GM12801 (cell line): ENCODE measurements around the gene LRBA.

Experiments
- TF ChIP-seq, protein P1 (sequence below): IDR thresholded peaks from one replicate; pipeline ENCODE4 v1.5.1; 2011; ENCODE audit warnings: control low read depth; ENCODE audit not compliant: insufficient read length; ENCODE audit errors: extremely low read depth

The LRBA gene

DNA sequence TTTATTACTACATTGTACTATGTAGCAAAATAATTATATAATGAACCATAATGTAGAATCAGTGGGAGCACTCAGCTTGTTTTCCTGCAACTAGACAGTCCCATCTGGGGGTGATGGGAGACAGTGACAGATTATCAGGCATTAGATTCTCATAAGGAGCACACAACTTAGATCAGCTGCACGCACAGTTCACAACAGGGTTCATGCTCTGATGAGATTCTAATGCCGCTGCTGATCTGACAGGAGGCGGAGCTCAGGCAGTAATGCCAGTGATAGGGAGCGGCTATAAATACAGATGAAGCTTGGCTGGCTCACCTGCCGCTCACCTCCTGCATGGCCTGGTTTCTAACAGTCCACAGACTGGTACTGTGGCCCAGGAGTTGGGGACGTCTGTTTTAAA lies 233.9 kb downstream of the LRBA start:
- TF ChIP-seq, protein P1, sequence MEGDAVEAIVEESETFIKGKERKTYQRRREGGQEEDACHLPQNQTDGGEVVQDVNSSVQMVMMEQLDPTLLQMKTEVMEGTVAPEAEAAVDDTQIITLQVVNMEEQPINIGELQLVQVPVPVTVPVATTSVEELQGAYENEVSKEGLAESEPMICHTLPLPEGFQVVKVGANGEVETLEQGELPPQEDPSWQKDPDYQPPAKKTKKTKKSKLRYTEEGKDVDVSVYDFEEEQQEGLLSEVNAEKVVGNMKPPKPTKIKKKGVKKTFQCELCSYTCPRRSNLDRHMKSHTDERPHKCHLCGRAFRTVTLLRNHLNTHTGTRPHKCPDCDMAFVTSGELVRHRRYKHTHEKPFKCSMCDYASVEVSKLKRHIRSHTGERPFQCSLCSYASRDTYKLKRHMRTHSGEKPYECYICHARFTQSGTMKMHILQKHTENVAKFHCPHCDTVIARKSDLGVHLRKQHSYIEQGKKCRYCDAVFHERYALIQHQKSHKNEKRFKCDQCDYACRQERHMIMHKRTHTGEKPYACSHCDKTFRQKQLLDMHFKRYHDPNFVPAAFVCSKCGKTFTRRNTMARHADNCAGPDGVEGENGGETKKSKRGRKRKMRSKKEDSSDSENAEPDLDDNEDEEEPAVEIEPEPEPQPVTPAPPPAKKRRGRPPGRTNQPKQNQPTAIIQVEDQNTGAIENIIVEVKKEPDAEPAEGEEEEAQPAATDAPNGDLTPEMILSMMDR, result no peak

GRCh38 chr4:150779707-150780106 lies 235.4 kb downstream of the LRBA start:
- TF ChIP-seq, protein P1, result no peak

DNA sequence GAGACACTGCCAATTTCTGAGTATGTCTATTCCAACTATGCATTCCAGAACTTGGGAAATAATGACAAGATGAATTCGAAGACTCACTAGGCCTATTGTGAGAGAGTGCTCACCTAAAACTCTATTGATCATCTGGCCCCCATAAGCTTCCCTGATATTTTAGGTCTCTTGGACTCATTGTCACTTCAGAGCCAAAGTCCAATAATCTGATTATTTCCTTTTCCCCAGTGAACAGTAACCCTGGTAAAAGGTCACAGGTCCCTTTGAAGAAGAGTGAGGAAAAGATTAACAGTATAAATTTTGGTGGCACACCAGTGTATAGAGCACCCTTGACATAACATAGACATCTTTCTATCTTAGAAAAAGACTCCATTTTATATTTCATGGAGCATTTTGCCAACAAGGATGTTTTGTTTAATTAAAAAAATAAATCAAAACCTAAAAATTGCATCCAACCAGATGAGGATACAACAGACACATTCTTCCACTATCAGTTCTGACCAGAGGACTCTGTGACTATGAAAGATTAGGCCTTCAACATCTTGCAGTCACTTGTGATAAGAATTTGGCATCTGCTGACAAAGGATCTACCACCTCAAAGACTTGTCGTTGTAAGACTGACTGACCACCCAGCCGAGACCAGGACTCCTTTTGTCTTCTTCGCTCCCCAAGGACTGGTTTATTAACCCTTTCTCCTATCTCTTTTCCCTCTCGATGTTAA lies 241.2 kb downstream of the LRBA start:
- TF ChIP-seq, protein P1, result no peak

- TF ChIP-seq, protein P1, result no peak
Observed at GRCh38 chr4:150773032-150773431, 242.1 kb downstream of the LRBA start.

DNA sequence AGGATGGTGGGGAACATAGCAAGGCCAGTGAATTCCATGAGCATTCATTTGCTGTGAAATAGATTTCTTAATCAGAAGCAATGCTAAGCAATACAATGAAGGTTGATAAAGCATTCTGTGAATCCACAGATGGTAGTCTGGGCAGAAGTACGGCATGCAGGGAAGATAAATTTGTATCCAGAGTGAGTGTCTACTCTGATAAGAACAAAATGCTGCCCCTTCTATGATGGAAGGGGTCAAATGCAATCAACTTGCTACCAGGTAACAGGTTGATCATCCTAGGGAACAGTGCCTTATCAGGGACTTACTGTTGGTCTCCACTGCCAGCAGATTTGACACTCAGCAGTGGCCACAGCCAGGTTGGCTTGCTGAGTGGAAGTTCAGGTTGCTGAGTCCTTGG lies 243.7 kb downstream of the LRBA start:
- TF ChIP-seq, protein P1, result no peak

DNA sequence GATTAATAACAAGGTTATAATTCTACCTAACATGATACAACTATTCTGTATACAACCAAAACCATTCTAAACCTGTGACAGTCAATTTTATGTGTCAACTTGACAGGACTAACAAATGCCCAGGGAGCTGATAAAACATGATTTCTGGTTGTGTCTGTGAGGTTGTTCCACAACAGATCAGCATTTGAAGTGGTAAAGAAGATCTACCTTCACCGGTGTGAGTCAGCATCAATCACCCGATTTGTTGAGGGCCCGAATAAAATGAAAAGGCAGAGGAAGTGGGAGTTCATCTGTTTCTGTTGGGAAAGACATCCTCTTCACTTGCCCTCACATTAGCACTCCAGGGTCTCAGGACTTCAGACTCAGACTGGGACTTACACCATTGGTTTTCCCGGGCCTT lies 245.2 kb downstream of the LRBA start:
- TF ChIP-seq, protein P1, result no peak

DNA sequence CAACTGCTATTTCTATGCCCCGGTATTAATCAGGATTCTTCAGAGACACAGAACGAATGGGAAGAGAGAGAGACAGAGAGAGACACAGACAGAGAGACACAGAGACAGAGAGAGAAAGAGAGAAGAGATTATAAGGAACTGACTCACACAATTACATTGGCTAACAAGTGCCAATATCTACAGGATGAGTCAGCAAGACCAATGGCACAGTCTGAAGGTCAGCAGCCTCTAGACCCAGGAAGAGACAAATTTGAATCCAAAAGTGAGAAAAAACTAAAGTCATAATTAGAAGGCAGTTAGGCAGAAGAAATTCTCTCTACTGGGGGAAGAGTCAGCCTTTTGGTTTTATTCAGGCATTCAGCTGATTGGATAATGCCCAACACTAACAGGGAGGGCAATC lies 245.8 kb downstream of the LRBA start:
- TF ChIP-seq, protein P1, result no peak
